Measurements from ENCODE around the gene DCC. TPM values are rescaled to one million over a fixed set of nuclear protein-coding genes. Genes with fewer than 3 reads are reported as not detected.

DCC gene
- total RNA-seq, 1 experiment from 2014 or later = not detected

DNA sequence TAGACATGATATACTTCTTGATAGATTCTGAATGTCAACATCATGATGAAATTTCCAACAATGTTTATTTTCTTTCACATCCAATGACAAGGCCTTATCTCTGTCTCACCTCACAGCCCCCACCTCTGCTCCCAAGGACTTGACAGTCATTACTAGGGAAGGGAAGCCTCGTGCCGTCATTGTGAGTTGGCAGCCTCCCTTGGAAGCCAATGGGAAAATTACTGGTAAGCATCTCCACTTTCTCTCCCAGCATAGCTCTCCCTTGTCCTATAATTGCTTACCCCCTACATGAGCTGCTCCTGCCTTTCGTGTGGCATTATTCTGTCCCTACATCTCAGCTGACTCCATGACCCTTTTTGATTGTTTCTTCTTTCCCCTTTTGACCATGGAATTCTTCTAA is 1062.7 kb downstream of the DCC start:
- H3K27ac ChIP-seq = no peak overlapping the region
- no peaks in the 10 kb centered on the region for H3K36me3 ChIP-seq (ENCODE audit: low read depth)
- H3K9me2 ChIP-seq (ENCODE audit: insufficient read depth) = no peaks in the 10 kb centered on the region
- H4K20me1 ChIP-seq (ENCODE audit: insufficient read depth) = no peaks in the 10 kb centered on the region
- no peaks in the 10 kb centered on the region for H3F3A ChIP-seq (ENCODE audit: insufficient read depth, low read depth)
- ChIA-PET CTCF (no interaction called here), POLR2A (ENCODE audit: unreplicated experiment) (no interaction called here)
- no peaks in the 10 kb centered on the region for H3K79me2 ChIP-seq (ENCODE audit: low read depth)
- DNase-seq = no peak
- no peaks in the 10 kb centered on the region for H3K27me3 ChIP-seq (ENCODE audit: insufficient read depth, low read depth)
- H3K4me2 ChIP-seq = no peak overlapping the region
- no peak overlapping the region for H2AFZ ChIP-seq
- no peaks in the 10 kb centered on the region for H3K4me1 ChIP-seq (replicated peaks; ENCODE audit: insufficient read depth)
- TF ChIP-seq, protein P1, sequence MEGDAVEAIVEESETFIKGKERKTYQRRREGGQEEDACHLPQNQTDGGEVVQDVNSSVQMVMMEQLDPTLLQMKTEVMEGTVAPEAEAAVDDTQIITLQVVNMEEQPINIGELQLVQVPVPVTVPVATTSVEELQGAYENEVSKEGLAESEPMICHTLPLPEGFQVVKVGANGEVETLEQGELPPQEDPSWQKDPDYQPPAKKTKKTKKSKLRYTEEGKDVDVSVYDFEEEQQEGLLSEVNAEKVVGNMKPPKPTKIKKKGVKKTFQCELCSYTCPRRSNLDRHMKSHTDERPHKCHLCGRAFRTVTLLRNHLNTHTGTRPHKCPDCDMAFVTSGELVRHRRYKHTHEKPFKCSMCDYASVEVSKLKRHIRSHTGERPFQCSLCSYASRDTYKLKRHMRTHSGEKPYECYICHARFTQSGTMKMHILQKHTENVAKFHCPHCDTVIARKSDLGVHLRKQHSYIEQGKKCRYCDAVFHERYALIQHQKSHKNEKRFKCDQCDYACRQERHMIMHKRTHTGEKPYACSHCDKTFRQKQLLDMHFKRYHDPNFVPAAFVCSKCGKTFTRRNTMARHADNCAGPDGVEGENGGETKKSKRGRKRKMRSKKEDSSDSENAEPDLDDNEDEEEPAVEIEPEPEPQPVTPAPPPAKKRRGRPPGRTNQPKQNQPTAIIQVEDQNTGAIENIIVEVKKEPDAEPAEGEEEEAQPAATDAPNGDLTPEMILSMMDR (conservative IDR thresholded peaks at IDR 0.05) = no peak
- TF ChIP-seq EZH2 (IDR thresholded peaks at IDR 0.05; ENCODE audit: low read depth) = no peak
- H3K4me3 ChIP-seq = no peak overlapping the region
- no peaks in the 10 kb centered on the region for H3K9me3 ChIP-seq (ENCODE audit: insufficient read depth, low read depth)
- BruUV-seq (replicated peaks) = no TSS peak
- intact Hi-C loops (cut with micrococcal nuclease; ENCODE audit: unreplicated experiment) = no loop called here

DNA sequence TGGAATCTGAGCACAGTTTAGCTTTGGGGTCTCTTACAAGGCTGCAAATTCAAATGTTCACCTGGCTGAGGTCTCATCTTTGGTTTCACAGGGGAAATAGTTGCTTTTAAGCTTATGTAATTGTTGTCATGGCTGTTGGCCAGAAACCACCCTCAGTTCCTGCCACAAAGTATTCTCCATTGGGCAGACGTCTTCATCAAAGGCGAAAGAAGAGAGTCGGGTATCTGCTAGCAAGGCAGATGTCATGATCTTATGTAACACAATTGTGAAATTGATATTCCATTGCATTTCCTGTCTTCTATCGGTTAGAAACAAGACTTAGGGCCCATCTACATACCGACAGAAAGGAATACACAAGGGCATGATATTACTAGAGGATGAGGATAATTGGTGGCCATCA is 1068.3 kb downstream of the DCC start:
- DNase-seq = no peak
- H4K20me1 ChIP-seq (ENCODE audit: insufficient read depth) = no peaks in the 10 kb centered on the region
- no peak overlapping the region for H3K4me2 ChIP-seq
- POLR2A ChIA-PET (ENCODE audit: unreplicated experiment) = no interaction called here
- no peak overlapping the region for H3K27ac ChIP-seq
- intact Hi-C loops (cut with micrococcal nuclease; ENCODE audit: unreplicated experiment) = no loop called here
- TF ChIP-seq, protein P1 (conservative IDR thresholded peaks at IDR 0.05) = no peak
- no peak for TF ChIP-seq EZH2 (IDR thresholded peaks at IDR 0.05; ENCODE audit: low read depth)
- H3F3A ChIP-seq (ENCODE audit: insufficient read depth, low read depth) = no peaks in the 10 kb centered on the region
- H2AFZ ChIP-seq = no peak overlapping the region
- H3K79me2 ChIP-seq (ENCODE audit: low read depth) = no peaks in the 10 kb centered on the region
- H3K27me3 ChIP-seq (ENCODE audit: insufficient read depth, low read depth) = peaks cover 21% of the 10 kb centered on the region; the same call in 1 of the 2 replicates
- H3K36me3 ChIP-seq (ENCODE audit: low read depth) = no peaks in the 10 kb centered on the region
- no TSS peak for BruUV-seq (replicated peaks)
- no peaks in the 10 kb centered on the region for H3K9me2 ChIP-seq (ENCODE audit: insufficient read depth)
- no peak overlapping the region for H3K4me3 ChIP-seq
- no peaks in the 10 kb centered on the region for H3K4me1 ChIP-seq (replicated peaks; ENCODE audit: insufficient read depth)
- CTCF ChIA-PET = no interaction called here
- H3K9me3 ChIP-seq (ENCODE audit: insufficient read depth, low read depth) = no peaks in the 10 kb centered on the region

DNA sequence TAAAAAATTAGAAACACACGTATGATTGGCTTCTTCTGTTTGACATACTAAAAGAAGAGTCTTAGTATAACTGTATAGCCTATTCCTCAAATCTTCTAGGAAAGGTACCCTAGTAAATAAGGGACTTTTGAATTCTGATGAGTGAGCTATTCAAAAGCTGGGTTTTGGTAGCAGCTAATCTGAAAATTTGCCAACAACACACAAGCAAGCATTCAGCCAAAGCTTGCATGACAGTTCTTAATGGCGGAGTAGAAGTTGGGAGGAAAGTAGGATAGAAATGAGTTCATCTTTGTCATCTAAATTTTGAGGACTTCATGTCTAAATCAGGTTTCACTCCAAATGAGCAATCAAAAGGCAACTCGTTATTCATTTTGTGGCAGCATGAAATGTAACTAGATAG is 1071.5 kb downstream of the DCC start:
- Histone ChIP-seq H3K36me3 (ENCODE audit: low read depth) (no peaks in the 10 kb centered on the region), H4K20me1 (ENCODE audit: insufficient read depth) (no peaks in the 10 kb centered on the region), H3F3A (ENCODE audit: insufficient read depth, low read depth) (no peaks in the 10 kb centered on the region), H3K9me3 (ENCODE audit: insufficient read depth, low read depth) (no peaks in the 10 kb centered on the region), H2AFZ (no peak overlapping the region), H3K4me1 (replicated peaks; ENCODE audit: insufficient read depth) (no peaks in the 10 kb centered on the region), H3K4me3 (no peak overlapping the region), H3K9me2 (ENCODE audit: insufficient read depth) (no peaks in the 10 kb centered on the region), H3K4me2 (no peak overlapping the region), H3K79me2 (ENCODE audit: low read depth) (no peaks in the 10 kb centered on the region), H3K27ac (no peak overlapping the region), H3K27me3 (ENCODE audit: insufficient read depth, low read depth) (peaks cover 21% of the 10 kb centered on the region; the same call in 1 of the 2 replicates)
- intact Hi-C loops (cut with micrococcal nuclease; ENCODE audit: unreplicated experiment) = no loop called here
- DNase-seq = no peak
- BruUV-seq (replicated peaks) = no TSS peak
- CTCF ChIA-PET = no interaction called here
- POLR2A ChIA-PET (ENCODE audit: unreplicated experiment) = no interaction called here
- no peak for TF ChIP-seq EZH2 (IDR thresholded peaks at IDR 0.05; ENCODE audit: low read depth)
- TF ChIP-seq, protein P1 (conservative IDR thresholded peaks at IDR 0.05) = no peak

Measured in PC-9 (cell line).